A673 (cell line): Measurements from ENCODE around the gene ARAP2. TPM values are rescaled to one million over a fixed set of nuclear protein-coding genes. Genes with fewer than 3 reads are reported as not detected.

Experiments
- BruUV-seq: library from RNA; stranded (reverse); fragments of 400-500 nt; replicated peaks from 2 replicates; lab custom pipeline; 2021; lab: Mats Ljungman, UMichigan
- CTCF ChIA-PET: fragments of 300-600 bp; sonication (Branson Sonifier 250); formaldehyde crosslinking; loops from one replicate; lab custom pipeline; 2022; ENCODE audit warnings: antibody characterized with exemption; lab: Charles Lee
- POLR2A ChIA-PET: fragments of 300-600 bp; sonication (Branson Sonifier 250); formaldehyde crosslinking; loops from one replicate; lab custom pipeline; 2022; ENCODE audit warnings: antibody characterized with exemption; ENCODE audit not compliant: low non-redundant PET; lab: Charles Lee
- DNase-seq: peaks from one replicate; pipeline ENCODE4 v3.0.0-alpha.2; 2015; ENCODE audit warnings: low spot score
- H3K27ac ChIP-seq: fragments of 200-600 bp; sonication (generic); 2 replicates; pipeline ENCODE4 v1.5.1; 2016; ENCODE audit warnings: mixed run types, low read depth, mild to moderate bottlenecking, mixed read lengths, antibody characterized with exemption, low read length; ENCODE audit not compliant: poor library complexity, severe bottlenecking
- H3K27me3 ChIP-seq: fragments of 200-600 bp; sonication (generic); replicated peaks from 2 replicates; pipeline ENCODE4 v1.6.1; 2017; ENCODE audit warnings: mixed run types, low read depth, mild to moderate bottlenecking, mixed read lengths, antibody characterized with exemption, low read length; ENCODE audit not compliant: insufficient read depth, poor library complexity
- H3K36me3 ChIP-seq: fragments of 200-600 bp; sonication (generic); 2 replicates; pipeline ENCODE4 v1.6.1; 2016; ENCODE audit warnings: mixed run types, mild to moderate bottlenecking, mixed read lengths, antibody characterized with exemption, low read length; ENCODE audit not compliant: insufficient read depth, poor library complexity, severe bottlenecking
- H3K4me1 ChIP-seq: fragments of 200-600 bp; sonication (generic); 2 replicates; pipeline ENCODE4 v1.6.1; 2017; ENCODE audit warnings: mixed run types, mild to moderate bottlenecking, mixed read lengths, antibody characterized with exemption, low read length; ENCODE audit not compliant: insufficient read depth, poor library complexity, severe bottlenecking
- H3K4me3 ChIP-seq: fragments of 200-600 bp; sonication (generic); 2 replicates; pipeline ENCODE4 v1.5.1; 2016; ENCODE audit warnings: low read depth, mixed run types, mild to moderate bottlenecking, mixed read lengths, low read length; ENCODE audit not compliant: poor library complexity, severe bottlenecking
- H3K9me3 ChIP-seq: fragments of 200-600 bp; sonication (generic); 2 replicates; pipeline ENCODE4 v1.6.1; 2016; ENCODE audit warnings: mixed run types, low read depth, mild to moderate bottlenecking, mixed read lengths, antibody characterized with exemption, low read length; ENCODE audit not compliant: poor library complexity, severe bottlenecking
- EZH2 ChIP-seq: fragments of 200-600 bp; sonication (generic); IDR thresholded peaks from 2 replicates; pipeline ENCODE4 v1.6.1; 2017; ENCODE audit warnings: borderline replicate concordance, low read depth, mild to moderate bottlenecking, mixed read lengths, antibody characterized with exemption, low read length; ENCODE audit not compliant: poor library complexity, severe bottlenecking
- intact Hi-C: fragments of 100-400 bp; cut with micrococcal nuclease; formaldehyde crosslinking; loops from one replicate; pipeline ENCODE4 v1.10.0; 2022; ENCODE audit not compliant: unreplicated experiment
- total RNA-seq: library from RNA; stranded (reverse); gene quantifications from 2 replicates; pipeline ENCODE4 v1.2.3, GENCODE V29; 2021
- TF ChIP-seq, protein P1 (sequence below): fragments of 300-800, 200-600 bp; sonication (generic); conservative IDR thresholded peaks from 2 replicates; pipeline ENCODE4 v1.5.1; 2017; ENCODE audit warnings: low read depth, mild to moderate bottlenecking, antibody characterized with exemption, low read length, moderate library complexity, mixed read lengths

Gene ARAP2
- total RNA-seq, 1 experiment from 2014 or later = 0.06 TPM

DNA sequence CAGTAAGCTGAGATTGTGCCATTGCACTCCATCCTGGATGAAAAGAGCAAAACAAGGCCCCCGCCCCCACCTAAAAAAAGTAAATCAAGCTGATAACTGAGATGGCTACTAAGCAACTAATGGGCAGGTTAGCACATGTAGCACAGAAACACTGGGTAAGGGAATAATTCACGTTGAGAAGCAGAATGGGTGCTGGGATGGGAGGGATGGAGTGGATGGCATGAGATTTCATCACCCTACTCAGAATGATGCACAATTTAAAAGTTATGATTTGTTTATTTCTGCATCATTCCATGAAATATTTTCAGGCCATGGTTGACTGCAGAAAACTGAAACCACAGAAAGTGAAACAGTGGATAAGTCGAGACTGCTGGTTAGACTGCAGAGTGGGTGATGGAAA is 224.0 kb downstream of the ARAP2 start:
- Histone ChIP-seq H3K36me3 (no peaks in the 10 kb centered on the region), H3K27me3 (no peaks in the 10 kb centered on the region), H3K4me3 (no peak overlapping the region), H3K9me3 (peaks cover 10% of the 10 kb centered on the region), H3K4me1 (no peaks in the 10 kb centered on the region), H3K27ac (no peak overlapping the region)
- POLR2A ChIA-PET = no interaction called here
- TF ChIP-seq, protein P1, sequence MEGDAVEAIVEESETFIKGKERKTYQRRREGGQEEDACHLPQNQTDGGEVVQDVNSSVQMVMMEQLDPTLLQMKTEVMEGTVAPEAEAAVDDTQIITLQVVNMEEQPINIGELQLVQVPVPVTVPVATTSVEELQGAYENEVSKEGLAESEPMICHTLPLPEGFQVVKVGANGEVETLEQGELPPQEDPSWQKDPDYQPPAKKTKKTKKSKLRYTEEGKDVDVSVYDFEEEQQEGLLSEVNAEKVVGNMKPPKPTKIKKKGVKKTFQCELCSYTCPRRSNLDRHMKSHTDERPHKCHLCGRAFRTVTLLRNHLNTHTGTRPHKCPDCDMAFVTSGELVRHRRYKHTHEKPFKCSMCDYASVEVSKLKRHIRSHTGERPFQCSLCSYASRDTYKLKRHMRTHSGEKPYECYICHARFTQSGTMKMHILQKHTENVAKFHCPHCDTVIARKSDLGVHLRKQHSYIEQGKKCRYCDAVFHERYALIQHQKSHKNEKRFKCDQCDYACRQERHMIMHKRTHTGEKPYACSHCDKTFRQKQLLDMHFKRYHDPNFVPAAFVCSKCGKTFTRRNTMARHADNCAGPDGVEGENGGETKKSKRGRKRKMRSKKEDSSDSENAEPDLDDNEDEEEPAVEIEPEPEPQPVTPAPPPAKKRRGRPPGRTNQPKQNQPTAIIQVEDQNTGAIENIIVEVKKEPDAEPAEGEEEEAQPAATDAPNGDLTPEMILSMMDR = no peak
- TF ChIP-seq EZH2 = no peak
- DNase-seq = no peak
- intact Hi-C loops = no loop called here
- CTCF ChIA-PET = no interaction called here
- no TSS peak for BruUV-seq

Other genes starting within 250 kb of the ARAP2 start
- gene DTHD1, start 37.1 kb upstream of the ARAP2 start, total RNA-seq = not detected in 2 replicates